ENCODE measurements around the gene ARID3B.

The ARID3B gene

DNA sequence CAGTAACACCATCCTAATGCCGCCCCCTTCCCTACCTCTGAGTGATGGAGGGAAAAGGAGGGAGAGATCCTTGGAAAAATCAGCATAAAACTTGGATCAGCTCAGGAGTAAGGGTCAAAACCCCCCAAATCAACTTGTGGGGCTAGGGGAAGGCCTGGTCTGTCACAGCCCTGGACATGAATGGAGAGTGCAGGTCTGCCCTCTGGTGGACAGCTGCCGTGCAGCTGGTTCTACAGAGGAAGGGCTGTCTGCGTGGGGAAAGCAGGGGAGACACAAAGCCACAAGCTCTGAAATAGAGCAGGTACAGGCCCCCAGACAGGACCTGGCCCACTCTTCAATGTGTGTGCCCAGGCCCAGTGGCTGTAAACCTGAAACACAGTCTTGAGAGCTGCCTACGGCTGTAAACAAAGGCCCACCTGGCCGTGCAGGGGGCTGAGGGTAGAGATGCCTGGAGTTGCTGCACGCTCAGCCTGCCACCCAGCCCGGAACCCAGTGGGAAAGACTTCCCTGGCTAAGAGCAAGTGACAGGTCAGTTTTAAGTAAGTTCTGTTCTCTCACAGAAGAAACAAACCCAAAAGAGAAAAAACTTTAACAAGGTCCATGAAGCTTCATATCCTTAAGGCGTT lies 91.0 kb downstream of the ARID3B start:
- Histone ChIP-seq H3K4me3 (ENCODE audit: control insufficient read depth in 1 of 7, extremely low read depth in 1 of 7, insufficient read depth in 4 of 7, low read depth in 2 of 7, low read length in 6 of 7) (no peak overlapping the region), H3K27me3 (replicated peaks in 2 of 5; ENCODE audit: control insufficient read depth in 4 of 5, insufficient read depth in 5 of 5, low read length in 4 of 5) (no peaks in the 10 kb centered on the region), H3K9me3 (ENCODE audit: control extremely low read depth in 1 of 5, control insufficient read depth in 4 of 5, insufficient read depth in 2 of 5, low read depth in 1 of 5, low read length in 4 of 5) (no peaks in the 10 kb centered on the region), H3K27ac (ENCODE audit: insufficient read depth in 1 of 2, low read depth in 1 of 2, low read length in 2 of 2, poor library complexity in 1 of 2, severe bottlenecking in 2 of 2) (no peak overlapping the region), H3K36me3 (ENCODE audit: control insufficient read depth in 4 of 4, insufficient read depth in 4 of 4, low read length in 3 of 4) (peaks cover 40 to 98% (median 70%) of the 10 kb centered on the region in 4 experiments), H3K4me1 (ENCODE audit: control extremely low read depth in 1 of 4, control insufficient read depth in 4 of 4, insufficient read depth in 4 of 4, low read length in 3 of 4) (peaks cover 0 to 17% (median 8%) of the 10 kb centered on the region in 4 experiments)
- POLR2A ChIA-PET, result interaction anchor here (0.9 to 1.4 kb wide), 2 partner anchors 16 to 136 kb away, joined by 3 to 4 read pairs; partner anchors contain the start of gene CLK3
- CTCF ChIA-PET, result interaction anchor here (0.6 to 22.8 kb wide), 19 partner anchors 10 to 357 kb away, joined by 3 to 735 read pairs (median 4); partner anchors contain the start of genes CLK3, CSK, CYP11A1 and CYP1A1
- 80% methylated on average over 6 of the region's 8 CpGs for WGBS (ENCODE audit: insufficient coverage)
- peak; percentile 47 to 70 (median 57) for DNase-seq

DNA sequence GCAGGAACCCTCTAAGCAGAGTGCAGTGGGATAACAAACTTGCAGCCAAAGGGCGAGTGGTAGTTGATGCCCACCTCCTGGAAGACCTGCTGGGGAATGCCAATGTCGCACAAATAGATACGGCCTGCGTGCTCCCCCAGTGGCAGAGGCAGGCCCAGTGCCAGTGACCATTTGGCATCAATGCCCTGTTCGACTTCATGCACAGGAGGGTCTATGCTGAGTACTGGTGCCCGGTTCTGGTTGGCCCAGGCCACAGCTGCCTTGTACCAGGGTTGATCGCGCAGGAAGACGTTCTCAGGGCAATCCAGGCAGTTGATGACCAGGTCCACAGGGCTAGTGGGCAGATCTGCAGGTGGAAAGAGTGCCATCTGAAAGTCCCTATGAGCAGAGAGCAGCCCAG lies 91.6 kb downstream of the ARID3B start:
- Histone ChIP-seq H3K9me3 (ENCODE audit: control extremely low read depth in 1 of 5, control insufficient read depth in 4 of 5, insufficient read depth in 2 of 5, low read depth in 1 of 5, low read length in 4 of 5) (no peaks in the 10 kb centered on the region), H3K4me1 (ENCODE audit: control extremely low read depth in 1 of 4, control insufficient read depth in 4 of 4, insufficient read depth in 4 of 4, low read length in 3 of 4) (peaks cover 0 to 12% (median 3%) of the 10 kb centered on the region in 4 experiments), H3K27ac (ENCODE audit: insufficient read depth in 1 of 2, low read depth in 1 of 2, low read length in 2 of 2, poor library complexity in 1 of 2, severe bottlenecking in 2 of 2) (no peak overlapping the region), H3K4me3 (ENCODE audit: control insufficient read depth in 1 of 7, extremely low read depth in 1 of 7, insufficient read depth in 4 of 7, low read depth in 2 of 7, low read length in 6 of 7) (no peak overlapping the region), H3K36me3 (ENCODE audit: control insufficient read depth in 4 of 4, insufficient read depth in 4 of 4, low read length in 3 of 4) (peaks cover 37 to 98% (median 68%) of the 10 kb centered on the region in 4 experiments), H3K27me3 (replicated peaks in 2 of 5; ENCODE audit: control insufficient read depth in 4 of 5, insufficient read depth in 5 of 5, low read length in 4 of 5) (no peaks in the 10 kb centered on the region)
- DNase-seq, result no peak
- POLR2A ChIA-PET, result interaction anchor here (0.9 to 1.4 kb wide), 2 partner anchors 17 to 136 kb away, joined by 3 to 4 read pairs; partner anchors contain the start of gene CLK3
- CTCF ChIA-PET, result interaction anchor here (0.6 to 22.8 kb wide), 17 partner anchors 9 to 357 kb away, joined by 3 to 735 read pairs (median 4); partner anchors contain the start of genes CLK3, CSK, CYP11A1 and CYP1A1
- WGBS (ENCODE audit: insufficient coverage), result 97% methylated on average over 9 of the region's 9 CpGs

DNA sequence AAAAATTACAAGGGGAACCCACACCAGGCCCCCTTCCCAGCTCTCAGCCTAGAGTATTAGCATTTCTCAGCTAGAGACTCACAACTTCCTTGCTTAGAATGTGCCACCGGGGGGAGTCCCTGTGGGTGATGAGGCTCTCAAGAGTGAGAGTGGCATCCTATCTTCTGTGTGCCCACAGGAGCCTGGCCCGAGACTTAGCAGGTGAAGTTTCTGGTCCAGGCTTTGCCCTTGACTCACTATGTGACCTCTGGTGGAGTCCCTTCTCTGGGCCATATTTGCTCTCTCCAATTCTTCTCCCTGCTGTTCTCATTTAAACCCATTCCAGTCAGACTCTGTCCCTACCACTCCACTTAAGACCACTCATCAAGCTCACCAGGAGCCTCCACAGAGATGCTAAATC lies 92.8 kb downstream of the ARID3B start:
- H3K4me1 ChIP-seq (ENCODE audit: control extremely low read depth in 1 of 4, control insufficient read depth in 4 of 4, insufficient read depth in 4 of 4, low read length in 3 of 4), result peaks cover 0 to 1% (median 0%) of the 10 kb centered on the region in 4 experiments
- no peaks in the 10 kb centered on the region for H3K9me3 ChIP-seq (ENCODE audit: control extremely low read depth in 1 of 5, control insufficient read depth in 4 of 5, insufficient read depth in 2 of 5, low read depth in 1 of 5, low read length in 4 of 5)
- no peak overlapping the region for H3K4me3 ChIP-seq (ENCODE audit: control insufficient read depth in 1 of 7, extremely low read depth in 1 of 7, insufficient read depth in 4 of 7, low read depth in 2 of 7, low read length in 6 of 7)
- WGBS (ENCODE audit: insufficient coverage), result 90% methylated on average over 2 of the region's 2 CpGs
- no peak overlapping the region for H3K27ac ChIP-seq (ENCODE audit: insufficient read depth in 1 of 2, low read depth in 1 of 2, low read length in 2 of 2, poor library complexity in 1 of 2, severe bottlenecking in 2 of 2)
- CTCF ChIA-PET, result interaction anchor here (0.6 to 22.8 kb wide), 19 partner anchors 8 to 329 kb away, joined by 3 to 735 read pairs (median 5); partner anchors contain the start of genes CLK3, CSK and CYP1A1
- POLR2A ChIA-PET, result interaction anchor here (1.4 kb wide), 1 partner anchor 135 kb away, joined by 3 read pairs; no protein-coding TSS in a partner anchor
- H3K27me3 ChIP-seq (replicated peaks in 2 of 5; ENCODE audit: control insufficient read depth in 4 of 5, insufficient read depth in 5 of 5, low read length in 4 of 5), result no peaks in the 10 kb centered on the region
- no peak for DNase-seq
- H3K36me3 ChIP-seq (ENCODE audit: control insufficient read depth in 4 of 4, insufficient read depth in 4 of 4, low read length in 3 of 4), result peaks cover 32 to 95% (median 62%) of the 10 kb centered on the region in 4 experiments

DNA sequence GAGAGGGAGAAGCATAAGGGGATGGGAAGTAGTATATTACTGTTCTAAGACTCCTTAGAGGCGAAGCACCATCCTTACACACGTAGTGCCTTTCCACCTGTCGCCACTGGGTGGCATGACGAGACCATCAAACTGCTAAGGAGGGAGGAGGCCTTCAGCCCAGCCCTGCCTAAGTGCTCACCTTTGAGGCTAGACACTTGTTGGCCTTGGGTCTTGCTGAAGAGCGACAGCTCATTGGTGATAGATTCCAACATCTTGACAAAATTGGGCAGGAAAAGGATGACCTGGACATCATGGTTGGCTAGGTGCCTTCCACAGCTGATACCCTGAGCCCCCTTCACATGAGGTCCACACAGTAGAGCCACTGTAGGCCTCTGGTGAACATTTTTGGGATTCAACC lies 94.2 kb downstream of the ARID3B start:
- DNase-seq, result peak; percentile 70 to 81 (median 76)
- Histone ChIP-seq H3K4me1 (ENCODE audit: control extremely low read depth in 1 of 4, control insufficient read depth in 4 of 4, insufficient read depth in 4 of 4, low read length in 3 of 4) (no peaks in the 10 kb centered on the region), H3K9me3 (ENCODE audit: control extremely low read depth in 1 of 5, control insufficient read depth in 4 of 5, insufficient read depth in 2 of 5, low read depth in 1 of 5, low read length in 4 of 5) (no peaks in the 10 kb centered on the region), H3K27me3 (replicated peaks in 2 of 5; ENCODE audit: control insufficient read depth in 4 of 5, insufficient read depth in 5 of 5, low read length in 4 of 5) (no peaks in the 10 kb centered on the region), H3K36me3 (ENCODE audit: control insufficient read depth in 4 of 4, insufficient read depth in 4 of 4, low read length in 3 of 4) (peaks cover 33 to 95% (median 64%) of the 10 kb centered on the region in 4 experiments), H3K27ac (ENCODE audit: insufficient read depth in 1 of 2, low read depth in 1 of 2, low read length in 2 of 2, poor library complexity in 1 of 2, severe bottlenecking in 2 of 2) (no peak overlapping the region), H3K4me3 (ENCODE audit: control insufficient read depth in 1 of 7, extremely low read depth in 1 of 7, insufficient read depth in 4 of 7, low read depth in 2 of 7, low read length in 6 of 7) (no peak overlapping the region)
- 20% methylated on average over 2 of the region's 5 CpGs for WGBS (ENCODE audit: insufficient coverage)
- CTCF ChIA-PET, result interaction anchor here (0.6 to 22.8 kb wide), 26 partner anchors 15 to 322 kb away, joined by 3 to 735 read pairs (median 4); partner anchors contain the start of genes CLK3, CSK, EDC3 and RPP25
- POLR2A ChIA-PET, result interaction anchor here (0.6 to 2.2 kb wide), 3 partner anchors 133 to 235 kb away, joined by 4 to 8 read pairs (median 5); no protein-coding TSS in a partner anchor

DNA sequence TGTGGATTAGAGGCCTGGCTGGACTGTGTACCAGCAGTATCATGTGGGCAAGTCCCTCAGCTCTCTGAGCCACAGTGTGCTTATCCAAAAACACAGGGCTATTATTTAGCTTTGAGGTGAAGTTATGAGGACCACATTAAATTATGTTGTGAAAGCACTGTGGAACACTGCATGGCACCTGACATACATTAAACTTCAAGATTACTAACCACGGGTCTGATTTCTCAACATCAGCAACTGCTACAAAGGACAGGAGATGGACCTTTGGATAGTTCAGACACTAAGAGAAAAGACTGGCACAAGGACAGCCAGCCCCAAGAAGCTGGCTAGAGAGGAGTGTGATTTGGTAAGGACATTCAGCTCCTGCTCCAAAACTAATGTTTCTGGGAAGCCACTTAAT lies 96.0 kb downstream of the ARID3B start:
- no peaks in the 10 kb centered on the region for H3K9me3 ChIP-seq (ENCODE audit: control extremely low read depth in 1 of 5, control insufficient read depth in 4 of 5, insufficient read depth in 2 of 5, low read depth in 1 of 5, low read length in 4 of 5)
- peaks cover 30 to 87% (median 58%) of the 10 kb centered on the region in 4 experiments for H3K36me3 ChIP-seq (ENCODE audit: control insufficient read depth in 4 of 4, insufficient read depth in 4 of 4, low read length in 3 of 4)
- H3K4me3 ChIP-seq (ENCODE audit: control insufficient read depth in 1 of 7, extremely low read depth in 1 of 7, insufficient read depth in 4 of 7, low read depth in 2 of 7, low read length in 6 of 7), result no peak overlapping the region
- peaks cover 0 to 16% (median 0%) of the 10 kb centered on the region in 4 experiments for H3K4me1 ChIP-seq (ENCODE audit: control extremely low read depth in 1 of 4, control insufficient read depth in 4 of 4, insufficient read depth in 4 of 4, low read length in 3 of 4)
- peak overlapping the region in 1 of 2 experiments; percentile 32 for H3K27ac ChIP-seq (ENCODE audit: insufficient read depth in 1 of 2, low read depth in 1 of 2, low read length in 2 of 2, poor library complexity in 1 of 2, severe bottlenecking in 2 of 2)
- POLR2A ChIA-PET, result no interaction called here
- CTCF ChIA-PET, result interaction anchor here (1.0 to 22.8 kb wide), 9 partner anchors 8 to 314 kb away, joined by 3 to 735 read pairs (median 96); partner anchors contain the start of genes CLK3 and CSK
- DNase-seq, result no peak
- H3K27me3 ChIP-seq (replicated peaks in 2 of 5; ENCODE audit: control insufficient read depth in 4 of 5, insufficient read depth in 5 of 5, low read length in 4 of 5), result no peaks in the 10 kb centered on the region
- 100% methylated on average over 1 of the region's 1 CpG for WGBS (ENCODE audit: insufficient coverage)

DNA sequence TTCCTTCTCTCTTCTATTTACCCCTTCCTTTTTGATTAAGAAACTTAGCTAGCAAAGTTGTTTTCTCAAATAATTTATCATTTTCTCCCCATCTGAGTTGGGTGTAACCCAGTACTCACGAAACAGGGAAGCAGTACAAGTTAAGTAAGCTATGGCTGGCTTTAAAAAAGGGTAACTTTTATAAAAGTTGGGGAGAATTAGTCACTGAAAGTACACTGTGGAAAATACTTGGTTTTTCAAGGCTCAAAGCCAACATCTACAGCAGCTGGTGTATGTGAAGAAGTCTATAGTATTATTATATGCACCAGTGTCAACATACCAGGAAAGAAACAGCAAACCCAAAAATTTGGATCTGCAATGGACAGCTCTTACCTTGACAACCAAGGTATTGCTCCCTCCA lies 100.1 kb downstream of the ARID3B start:
- CTCF ChIA-PET, result interaction anchor here (0.8 to 22.8 kb wide), 7 partner anchors 9 to 269 kb away, joined by 3 to 735 read pairs (median 8); partner anchors contain the start of genes CLK3 and CSK
- POLR2A ChIA-PET, result no interaction called here
- peaks cover 0 to 38% (median 12%) of the 10 kb centered on the region in 4 experiments for H3K4me1 ChIP-seq (ENCODE audit: control extremely low read depth in 1 of 4, control insufficient read depth in 4 of 4, insufficient read depth in 4 of 4, low read length in 3 of 4)
- H3K9me3 ChIP-seq (ENCODE audit: control extremely low read depth in 1 of 5, control insufficient read depth in 4 of 5, insufficient read depth in 2 of 5, low read depth in 1 of 5, low read length in 4 of 5), result no peaks in the 10 kb centered on the region
- no peak for DNase-seq
- WGBS (ENCODE audit: insufficient coverage), result no CpG with 5 or more reads among the region's 1 CpG
- no peaks in the 10 kb centered on the region for H3K27me3 ChIP-seq (replicated peaks in 2 of 5; ENCODE audit: control insufficient read depth in 4 of 5, insufficient read depth in 5 of 5, low read length in 4 of 5)
- H3K27ac ChIP-seq (ENCODE audit: insufficient read depth in 1 of 2, low read depth in 1 of 2, low read length in 2 of 2, poor library complexity in 1 of 2, severe bottlenecking in 2 of 2), result no peak overlapping the region
- H3K36me3 ChIP-seq (ENCODE audit: control insufficient read depth in 4 of 4, insufficient read depth in 4 of 4, low read length in 3 of 4), result peaks cover 6 to 49% (median 31%) of the 10 kb centered on the region in 4 experiments
- no peak overlapping the region for H3K4me3 ChIP-seq (ENCODE audit: control insufficient read depth in 1 of 7, extremely low read depth in 1 of 7, insufficient read depth in 4 of 7, low read depth in 2 of 7, low read length in 6 of 7)

Measured in common myeloid progenitor, CD34-positive (primary cell).